SK-N-SH (cell line): ENCODE data around the gene PPTC7.

Experiments
- CHD2 ChIP-seq: fragments of 150-350 bp; IDR thresholded peaks from 2 replicates; pipeline ENCODE4 v1.6.1; 2018; ENCODE audit warnings: low read length; ENCODE audit not compliant: partially characterized antibody
- EP300 ChIP-seq, 2 experiments: IDR thresholded peaks; 2 replicates each; pipeline versions ENCODE4 v1.4.0 to v1.6.1; 2012; ENCODE audit warnings: borderline replicate concordance in 1 of 2, low read depth in 1 of 2, low read length in 1 of 2
- EZH2phosphoT487 ChIP-seq: fragments of 200-600 bp; sonication (generic); IDR thresholded peaks from 2 replicates; pipeline ENCODE4 v1.6.1; 2017; ENCODE audit warnings: low read depth, mixed run types, mild to moderate bottlenecking, antibody characterized with exemption, moderate library complexity, borderline replicate concordance
- FOXM1 ChIP-seq: IDR thresholded peaks from 2 replicates; pipeline ENCODE4 v1.4.0; 2012; ENCODE audit warnings: low read depth, mild to moderate bottlenecking
- GABPA ChIP-seq: IDR thresholded peaks from 2 replicates; pipeline ENCODE4 v1.4.0; 2012; ENCODE audit warnings: low read depth, mild to moderate bottlenecking
- NFIC ChIP-seq: IDR thresholded peaks from 2 replicates; pipeline ENCODE4 v1.4.0; 2012; ENCODE audit warnings: borderline replicate concordance
- POLR2AphosphoS5 ChIP-seq: IDR thresholded peaks from 2 replicates; pipeline ENCODE4 v1.6.1; 2012; ENCODE audit warnings: low read depth, low read length
- TAF1 ChIP-seq: IDR thresholded peaks from 2 replicates; pipeline ENCODE4 v1.6.1; 2012; ENCODE audit warnings: low read depth, mild to moderate bottlenecking, low read length, moderate library complexity, borderline replicate concordance
- YY1 ChIP-seq: IDR thresholded peaks from 2 replicates; pipeline ENCODE4 v1.4.0; 2012; ENCODE audit warnings: low read depth, mild to moderate bottlenecking
- TF ChIP-seq, protein P1 (sequence below): IDR thresholded peaks from 2 replicates; pipeline ENCODE4 v1.4.0; 2012; ENCODE audit warnings: low read depth
- TF ChIP-seq, protein P2 (sequence below): IDR thresholded peaks from 2 replicates; pipeline ENCODE4; 2012
- TF ChIP-seq, protein P3 (sequence below): fragments of 200-600 bp; sonication (generic); IDR thresholded peaks from 2 replicates; pipeline ENCODE4 v1.6.1; 2017; ENCODE audit warnings: antibody characterized with exemption, mild to moderate bottlenecking, moderate library complexity
- TF ChIP-seq, protein P4 (sequence below): fragments of 150-350 bp; IDR thresholded peaks from 2 replicates; pipeline ENCODE4 v1.6.1; 2017; ENCODE audit warnings: antibody characterized with exemption, low read length, low read depth, borderline replicate concordance

DNA sequence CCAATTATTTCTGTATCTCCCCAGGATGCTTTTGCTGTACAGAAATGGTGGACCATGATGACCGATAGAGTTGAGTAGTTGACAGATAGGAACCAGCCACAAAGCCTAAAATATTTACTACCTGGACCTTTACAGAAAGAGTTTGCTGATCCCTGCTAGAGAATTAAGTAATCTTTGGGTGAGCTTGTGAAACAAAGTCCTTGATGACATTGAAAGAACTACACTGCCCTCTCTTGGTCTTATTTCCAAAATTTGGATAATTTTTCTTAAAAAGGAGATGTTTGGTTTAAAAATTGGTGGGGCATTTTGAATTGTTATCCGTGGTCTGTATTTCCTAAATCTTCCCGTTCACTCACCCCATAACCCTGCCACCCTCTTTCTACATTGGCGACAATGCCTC lies 17.1 kb upstream of the PPTC7 start:
- TF ChIP-seq TAF1 (no peak), POLR2AphosphoS5 (no peak), EZH2phosphoT487 (no peak), GABPA (no peak), YY1 (no peak), NFIC (no peak; the same call in 1 of the 2 replicates), FOXM1 (no peak), CHD2 (no peak), EP300 (IDR thresholded peaks at IDR 0.05; ENCODE audit: borderline replicate concordance in 1 of 2, low read depth in 1 of 2, low read length in 1 of 2) (no peak)
- TF ChIP-seq, protein P1, sequence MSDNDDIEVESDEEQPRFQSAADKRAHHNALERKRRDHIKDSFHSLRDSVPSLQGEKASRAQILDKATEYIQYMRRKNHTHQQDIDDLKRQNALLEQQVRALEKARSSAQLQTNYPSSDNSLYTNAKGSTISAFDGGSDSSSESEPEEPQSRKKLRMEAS: no peak
- TF ChIP-seq, protein P2, sequence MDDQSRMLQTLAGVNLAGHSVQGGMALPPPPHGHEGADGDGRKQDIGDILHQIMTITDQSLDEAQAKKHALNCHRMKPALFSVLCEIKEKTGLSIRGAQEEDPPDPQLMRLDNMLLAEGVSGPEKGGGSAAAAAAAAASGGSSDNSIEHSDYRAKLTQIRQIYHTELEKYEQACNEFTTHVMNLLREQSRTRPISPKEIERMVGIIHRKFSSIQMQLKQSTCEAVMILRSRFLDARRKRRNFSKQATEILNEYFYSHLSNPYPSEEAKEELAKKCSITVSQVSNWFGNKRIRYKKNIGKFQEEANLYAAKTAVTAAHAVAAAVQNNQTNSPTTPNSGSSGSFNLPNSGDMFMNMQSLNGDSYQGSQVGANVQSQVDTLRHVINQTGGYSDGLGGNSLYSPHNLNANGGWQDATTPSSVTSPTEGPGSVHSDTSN: no peak
- TF ChIP-seq, protein P3, sequence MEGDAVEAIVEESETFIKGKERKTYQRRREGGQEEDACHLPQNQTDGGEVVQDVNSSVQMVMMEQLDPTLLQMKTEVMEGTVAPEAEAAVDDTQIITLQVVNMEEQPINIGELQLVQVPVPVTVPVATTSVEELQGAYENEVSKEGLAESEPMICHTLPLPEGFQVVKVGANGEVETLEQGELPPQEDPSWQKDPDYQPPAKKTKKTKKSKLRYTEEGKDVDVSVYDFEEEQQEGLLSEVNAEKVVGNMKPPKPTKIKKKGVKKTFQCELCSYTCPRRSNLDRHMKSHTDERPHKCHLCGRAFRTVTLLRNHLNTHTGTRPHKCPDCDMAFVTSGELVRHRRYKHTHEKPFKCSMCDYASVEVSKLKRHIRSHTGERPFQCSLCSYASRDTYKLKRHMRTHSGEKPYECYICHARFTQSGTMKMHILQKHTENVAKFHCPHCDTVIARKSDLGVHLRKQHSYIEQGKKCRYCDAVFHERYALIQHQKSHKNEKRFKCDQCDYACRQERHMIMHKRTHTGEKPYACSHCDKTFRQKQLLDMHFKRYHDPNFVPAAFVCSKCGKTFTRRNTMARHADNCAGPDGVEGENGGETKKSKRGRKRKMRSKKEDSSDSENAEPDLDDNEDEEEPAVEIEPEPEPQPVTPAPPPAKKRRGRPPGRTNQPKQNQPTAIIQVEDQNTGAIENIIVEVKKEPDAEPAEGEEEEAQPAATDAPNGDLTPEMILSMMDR: peak; percentile 67
- TF ChIP-seq, protein P4, sequence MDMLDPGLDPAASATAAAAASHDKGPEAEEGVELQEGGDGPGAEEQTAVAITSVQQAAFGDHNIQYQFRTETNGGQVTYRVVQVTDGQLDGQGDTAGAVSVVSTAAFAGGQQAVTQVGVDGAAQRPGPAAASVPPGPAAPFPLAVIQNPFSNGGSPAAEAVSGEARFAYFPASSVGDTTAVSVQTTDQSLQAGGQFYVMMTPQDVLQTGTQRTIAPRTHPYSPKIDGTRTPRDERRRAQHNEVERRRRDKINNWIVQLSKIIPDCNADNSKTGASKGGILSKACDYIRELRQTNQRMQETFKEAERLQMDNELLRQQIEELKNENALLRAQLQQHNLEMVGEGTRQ: no peak
